H9 (cell line): ENCODE results near the gene HNRNPK. TPM values are rescaled to one million over a fixed set of nuclear protein-coding genes. Genes with fewer than 3 reads are reported as not detected.

ENCODE experiments used
- DNase-seq: peaks from one replicate; pipeline ENCODE4 v3.0.0-alpha.2; 2017
- H2AFZ ChIP-seq: one replicate; pipeline ENCODE4 v1.6.1; 2013; ENCODE audit warnings: mild to moderate bottlenecking, low read length, control low read depth, moderate library complexity
- H2AK5ac ChIP-seq: 2 replicates; pipeline ENCODE4 v1.6.1; 2013; ENCODE audit warnings: low read length, control low read depth, mixed read lengths; ENCODE audit not compliant: insufficient read length
- H2BK120ac ChIP-seq: one replicate; pipeline ENCODE4 v1.6.1; 2013; ENCODE audit warnings: low read depth, mild to moderate bottlenecking, low read length, control low read depth, inconsistent platforms; ENCODE audit not compliant: poor library complexity, severe bottlenecking
- H2BK12ac ChIP-seq: 2 replicates; pipeline ENCODE4 v1.6.1; 2013; ENCODE audit warnings: low read length, control low read depth, mixed read lengths, low read depth; ENCODE audit not compliant: insufficient read length
- H2BK15ac ChIP-seq: 2 replicates; pipeline ENCODE4 v1.6.1; 2013; ENCODE audit warnings: low read depth, low read length, control low read depth
- H2BK20ac ChIP-seq: one replicate; pipeline ENCODE4 v1.6.1; 2013; ENCODE audit warnings: low read depth, mild to moderate bottlenecking, low read length, control low read depth, inconsistent platforms; ENCODE audit not compliant: poor library complexity, severe bottlenecking
- H2BK5ac ChIP-seq: 2 replicates; pipeline ENCODE4 v1.6.1; 2013; ENCODE audit warnings: low read length, control low read depth, mixed read lengths; ENCODE audit not compliant: insufficient read length
- H3K14ac ChIP-seq: 2 replicates; pipeline ENCODE4 v1.6.1; 2013; ENCODE audit warnings: low read length, control low read depth; ENCODE audit not compliant: insufficient read depth
- H3K18ac ChIP-seq: 2 replicates; pipeline ENCODE4 v1.6.1; 2013; ENCODE audit warnings: low read depth, mild to moderate bottlenecking, mixed read lengths, low read length, control low read depth; ENCODE audit not compliant: insufficient read length
- H3K23ac ChIP-seq: 2 replicates; pipeline ENCODE4 v1.6.1; 2013; ENCODE audit warnings: low read length, control low read depth, mixed read lengths, low read depth; ENCODE audit not compliant: insufficient read length
- H3K23me2 ChIP-seq: 2 replicates; pipeline ENCODE4 v1.6.1; 2013; ENCODE audit warnings: low read depth, mild to moderate bottlenecking, mixed read lengths, low read length, control low read depth; ENCODE audit not compliant: insufficient read length, poor library complexity, severe bottlenecking
- H3K27ac ChIP-seq: 2 replicates; pipeline ENCODE4 v1.5.1; 2013; ENCODE audit warnings: low read length, control low read depth, mixed read lengths, low read depth; ENCODE audit not compliant: insufficient read length
- H3K27me3 ChIP-seq: 2 replicates; pipeline ENCODE4 v1.6.1; 2013; ENCODE audit warnings: low read length, control low read depth, inconsistent platforms; ENCODE audit not compliant: insufficient read depth
- H3K4ac ChIP-seq: 2 replicates; pipeline ENCODE4 v1.6.1; 2013; ENCODE audit warnings: low read depth, mild to moderate bottlenecking, control low read depth, inconsistent platforms, low read length, moderate library complexity
- H3K4me1 ChIP-seq: 2 replicates; pipeline ENCODE4 v1.6.1; 2013; ENCODE audit warnings: low read length, control low read depth, inconsistent platforms; ENCODE audit not compliant: insufficient read depth
- H3K4me2 ChIP-seq: 2 replicates; pipeline ENCODE4 v1.6.1; 2013; ENCODE audit warnings: low read length, control low read depth, mixed read lengths; ENCODE audit not compliant: insufficient read length, insufficient read depth
- H3K56ac ChIP-seq: 2 replicates; pipeline ENCODE4 v1.6.1; 2013; ENCODE audit warnings: low read depth, mild to moderate bottlenecking, mixed read lengths, low read length, control low read depth; ENCODE audit not compliant: insufficient read length
- H3K79me1 ChIP-seq: 2 replicates; pipeline ENCODE4 v1.6.1; 2013; ENCODE audit warnings: low read depth, mild to moderate bottlenecking, moderate library complexity, low read length, control low read depth, inconsistent platforms; ENCODE audit not compliant: insufficient read depth, poor library complexity, severe bottlenecking
- H3K79me2 ChIP-seq: 2 replicates; pipeline ENCODE4 v1.6.1; 2013; ENCODE audit warnings: low read length, control low read depth, inconsistent platforms; ENCODE audit not compliant: insufficient read depth
- H3K9ac ChIP-seq: 2 replicates; pipeline ENCODE4 v1.6.1; 2013; ENCODE audit warnings: low read length, control low read depth, mixed read lengths; ENCODE audit not compliant: insufficient read length; ENCODE audit errors: extremely low read depth
- H3K9me3 ChIP-seq: one replicate; pipeline ENCODE4 v1.6.1; 2013; ENCODE audit warnings: low read depth, low read length, inconsistent platforms; ENCODE audit not compliant: control insufficient read depth
- H3T11ph ChIP-seq: one replicate; pipeline ENCODE4 v1.6.1; 2013; ENCODE audit warnings: mild to moderate bottlenecking, low read length, control low read depth, inconsistent platforms
- H4K20me1 ChIP-seq: one replicate; pipeline ENCODE4 v1.6.1; 2013; ENCODE audit not compliant: control insufficient read depth, insufficient read length, insufficient read depth
- H4K5ac ChIP-seq: 2 replicates; pipeline ENCODE4 v1.6.1; 2013; ENCODE audit warnings: low read depth, mild to moderate bottlenecking, mixed read lengths, low read length, control low read depth; ENCODE audit not compliant: insufficient read length
- H4K8ac ChIP-seq: replicated peaks from 2 replicates; pipeline ENCODE4 v1.6.1; 2013; ENCODE audit warnings: low read length, control low read depth, mixed read lengths, low read depth; ENCODE audit not compliant: insufficient read length
- H4K91ac ChIP-seq: 2 replicates; pipeline ENCODE4 v1.6.1; 2013; ENCODE audit warnings: low read depth, mild to moderate bottlenecking, moderate library complexity, mixed read lengths, low read length, control low read depth; ENCODE audit not compliant: insufficient read length
- H3K27ac Mint-ChIP-seq, 3 experiments: 2 replicates in 2 of 3; 3 replicates in 1 of 3; pipeline ENCODE4 v1.8.0; 2020 to 2021; ENCODE audit warnings: mixed read lengths in 3 of 3, mild to moderate bottlenecking in 1 of 3, moderate library complexity in 1 of 3
- H3K27me3 Mint-ChIP-seq: 2 replicates; pipeline ENCODE4 v1.8.0; 2021; ENCODE audit warnings: low read depth, mild to moderate bottlenecking, moderate library complexity, mixed read lengths
- H3K36me3 Mint-ChIP-seq, 3 experiments: 2 replicates in 2 of 3; 3 replicates in 1 of 3; pipeline ENCODE4 v1.8.0; 2020 to 2021; ENCODE audit warnings: low read depth in 3 of 3, mixed read lengths in 3 of 3; ENCODE audit not compliant: insufficient read depth in 1 of 3
- H3K4me1 Mint-ChIP-seq, 2 experiments: 2 replicates each; pipeline ENCODE4 v1.8.0; 2020; ENCODE audit warnings: mixed read lengths in 2 of 2
- H3K4me3 Mint-ChIP-seq, 2 experiments: 2 replicates in 1 of 2; 3 replicates in 1 of 2; pipeline ENCODE4 v1.8.0; 2020 to 2021; ENCODE audit warnings: mild to moderate bottlenecking in 2 of 2, mixed read lengths in 2 of 2, moderate library complexity in 1 of 2
- H3K9me3 Mint-ChIP-seq, 2 experiments: 2 replicates in 1 of 2; 3 replicates in 1 of 2; pipeline ENCODE4 v1.8.0; 2020; ENCODE audit warnings: mild to moderate bottlenecking in 2 of 2, mixed read lengths in 2 of 2, moderate library complexity in 1 of 2
- CTCF ChIP-seq: fragments of 200-600 bp; sonication (generic); conservative IDR thresholded peaks from 3 replicates; pipeline ENCODE4 v1.8.0; 2021; ENCODE audit warnings: antibody characterized with exemption, mild to moderate bottlenecking
- WGBS: extraction: QIAGEN DNeasy Blood & Tissue Kit; methylation state at CpG from one replicate; pipeline ENCODE4 v1.1.7; 2013; ENCODE audit warnings: missing lambda C conversion rate, low lambda C conversion rate, mixed read lengths; ENCODE audit not compliant: insufficient read length; ENCODE audit errors: extremely low coverage; 5-methylcytosine and 5-hydroxymethylcytosine counted together
- total RNA-seq: library from RNA; stranded (reverse); gene quantifications from 2 replicates; pipeline ENCODE4 v1.2.1, GENCODE V29; 2021

The HNRNPK gene
- total RNA-seq, 1 experiment from 2014 or later = 790 TPM

GRCh38 chr9:84001621-84002020, 21.6 kb upstream of the HNRNPK start:
- no peak overlapping the region for H2BK120ac ChIP-seq
- no peak for TF ChIP-seq CTCF

More at GRCh38 chr9:84001621-84002020, 21.6 kb upstream of the HNRNPK start:
- H3K27me3 Mint-ChIP-seq = no peaks in the 10 kb centered on the region
- H3K27ac Mint-ChIP-seq = no peak overlapping the region
- Histone ChIP-seq H3K23ac (no peak overlapping the region), H3K56ac (no peak overlapping the region), H3K79me2 (no peaks in the 10 kb centered on the region), H2AFZ (no peak overlapping the region), H3T11ph (no peak overlapping the region), H3K79me1 (no peaks in the 10 kb centered on the region), H3K4me1 (no peaks in the 10 kb centered on the region), H3K9me3 (no peaks in the 10 kb centered on the region), H4K8ac (no peak overlapping the region), H3K27me3 (no peaks in the 10 kb centered on the region), H2AK5ac (no peak overlapping the region), H4K91ac (no peak overlapping the region), H2BK12ac (no peak overlapping the region), H3K4ac (no peak overlapping the region), H3K4me2 (no peak overlapping the region), H3K14ac (no peak overlapping the region), H2BK20ac (no peak overlapping the region), H3K18ac (no peak overlapping the region), H3K9ac (no peak overlapping the region), H3K27ac (no peak overlapping the region), H4K20me1 (no peaks in the 10 kb centered on the region), H3K23me2 (no peaks in the 10 kb centered on the region), H2BK5ac (no peak overlapping the region), H2BK15ac (no peak overlapping the region), H4K5ac (no peak overlapping the region)
- no peaks in the 10 kb centered on the region for H3K9me3 Mint-ChIP-seq
- DNase-seq = no peak
- peaks cover 3 to 21% (median 19%) of the 10 kb centered on the region in 3 experiments; a peak in 6 of 7 replicates for H3K36me3 Mint-ChIP-seq
- H3K4me3 Mint-ChIP-seq = no peak overlapping the region
- WGBS = no CpG with 5 or more reads among the region's 2 CpGs
- no peaks in the 10 kb centered on the region for H3K4me1 Mint-ChIP-seq
